Endothelial cell (in vitro differentiated cells): ENCODE measurements around the gene APEH. TPM values are rescaled to one million over a fixed set of nuclear protein-coding genes. Genes with fewer than 3 reads are reported as not detected.
"Not testable (repeated sequence)": the region's sequence is repeated elsewhere in the genome, so short reads cannot be mapped to it uniquely, and the experiment has no call there.

Source experiments
- DNase-seq: peaks from one replicate; pipeline ENCODE4 v3.0.0; 2021; ENCODE audit warnings: low spot score
- H3K27ac Mint-ChIP-seq: one replicate; pipeline ENCODE4 v1.8.0; 2021; ENCODE audit warnings: mixed read lengths, inconsistent platforms; ENCODE audit not compliant: unreplicated experiment
- H3K27me3 Mint-ChIP-seq: one replicate; pipeline ENCODE4 v1.8.0; 2021; ENCODE audit warnings: mild to moderate bottlenecking, moderate library complexity, mixed read lengths, inconsistent platforms; ENCODE audit not compliant: unreplicated experiment
- H3K36me3 Mint-ChIP-seq: one replicate; pipeline ENCODE4 v1.8.0; 2021; ENCODE audit warnings: mild to moderate bottlenecking, low read depth, mixed read lengths, inconsistent platforms; ENCODE audit not compliant: unreplicated experiment
- H3K4me1 Mint-ChIP-seq: one replicate; pipeline ENCODE4 v1.8.0; 2021; ENCODE audit warnings: mild to moderate bottlenecking, mixed read lengths, inconsistent platforms; ENCODE audit not compliant: unreplicated experiment
- H3K4me3 Mint-ChIP-seq: one replicate; pipeline ENCODE4 v1.8.0; 2021; ENCODE audit warnings: mild to moderate bottlenecking, mixed read lengths, inconsistent platforms; ENCODE audit not compliant: unreplicated experiment
- H3K9me3 Mint-ChIP-seq: one replicate; pipeline ENCODE4 v1.8.0; 2021; ENCODE audit warnings: mixed read lengths, inconsistent platforms; ENCODE audit not compliant: unreplicated experiment
- CTCF ChIP-seq: fragments of 200-600 bp; sonication (generic); IDR thresholded peaks from one replicate; pipeline ENCODE4 v1.5.0; 2021; ENCODE audit warnings: antibody characterized with exemption; ENCODE audit not compliant: unreplicated experiment
- total RNA-seq: library from RNA; stranded (reverse); fragmentation: NEBNext Ultra II Directional; extraction: Animal tissue kit (Norgen Biotek cat#: 25700); gene quantifications from one replicate; pipeline ENCODE4 v1.2.1, GENCODE V29; 2021; ENCODE audit not compliant: unreplicated experiment

The APEH gene
- total RNA-seq, 1 donor from 2014 or later = 71.1 TPM

- H3K4me1 Mint-ChIP-seq = peaks cover 16% of the 10 kb centered on the region
- no peak for TF ChIP-seq CTCF
- no peaks in the 10 kb centered on the region for H3K9me3 Mint-ChIP-seq
- no peak overlapping the region for H3K4me3 Mint-ChIP-seq
- no peak for DNase-seq
- H3K27me3 Mint-ChIP-seq = peaks cover 10% of the 10 kb centered on the region
- no peak overlapping the region for H3K27ac Mint-ChIP-seq
- peaks cover 16% of the 10 kb centered on the region for H3K36me3 Mint-ChIP-seq
Observed at GRCh38 chr3:49675912-49676311, 1.8 kb downstream of the APEH start.

DNA sequence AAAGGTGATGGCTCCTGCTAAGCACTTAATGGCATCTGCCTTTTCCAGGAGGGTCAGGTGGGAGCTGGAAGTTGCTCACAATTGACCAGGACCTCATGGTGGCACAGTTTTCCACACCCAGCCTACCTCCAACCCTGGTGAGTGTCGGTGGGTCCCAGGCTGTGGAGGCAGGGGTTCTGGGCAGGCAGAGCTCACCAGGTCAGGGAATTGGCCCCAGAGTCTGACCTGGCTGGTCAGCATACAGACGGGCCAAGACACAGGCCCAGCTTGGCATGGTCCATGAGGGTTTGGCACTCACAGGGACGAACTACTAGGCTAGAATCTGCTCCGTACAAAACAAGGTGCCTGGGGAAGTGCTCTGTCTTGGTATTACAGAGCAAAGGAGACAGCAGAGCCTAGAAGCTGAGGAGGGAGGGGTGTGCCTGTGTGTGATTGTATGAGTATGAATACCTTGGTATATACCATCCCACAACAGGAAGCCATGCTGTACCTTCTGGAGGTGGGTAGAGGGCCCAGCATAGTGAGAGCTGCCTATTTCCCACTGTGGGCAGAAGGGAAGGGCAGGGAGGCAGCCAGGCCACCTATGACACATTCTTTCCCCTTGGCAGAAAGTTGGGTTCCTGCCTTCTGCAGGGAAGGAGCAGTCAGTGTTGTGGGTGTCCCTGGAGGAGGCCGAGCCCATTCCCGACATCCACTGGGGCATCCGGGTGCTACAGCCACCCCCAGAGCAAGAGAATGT, 6.5 kb downstream of the APEH start:
- no peak for TF ChIP-seq CTCF
- H3K36me3 Mint-ChIP-seq = peaks cover 16% of the 10 kb centered on the region

GRCh38 chr3:49681232-49681522, 7.0 kb downstream of the APEH start:
- TF ChIP-seq CTCF = no peak
- peaks cover 11% of the 10 kb centered on the region for H3K36me3 Mint-ChIP-seq

More for the DNA sequence above, 6.5 kb downstream of the APEH start:
- Mint-ChIP-seq H3K9me3 (no peaks in the 10 kb centered on the region), H3K4me3 (no peak overlapping the region), H3K27me3 (peaks cover 11% of the 10 kb centered on the region), H3K27ac (no peak overlapping the region), H3K4me1 (no peaks in the 10 kb centered on the region)
- DNase-seq = no peak

DNA sequence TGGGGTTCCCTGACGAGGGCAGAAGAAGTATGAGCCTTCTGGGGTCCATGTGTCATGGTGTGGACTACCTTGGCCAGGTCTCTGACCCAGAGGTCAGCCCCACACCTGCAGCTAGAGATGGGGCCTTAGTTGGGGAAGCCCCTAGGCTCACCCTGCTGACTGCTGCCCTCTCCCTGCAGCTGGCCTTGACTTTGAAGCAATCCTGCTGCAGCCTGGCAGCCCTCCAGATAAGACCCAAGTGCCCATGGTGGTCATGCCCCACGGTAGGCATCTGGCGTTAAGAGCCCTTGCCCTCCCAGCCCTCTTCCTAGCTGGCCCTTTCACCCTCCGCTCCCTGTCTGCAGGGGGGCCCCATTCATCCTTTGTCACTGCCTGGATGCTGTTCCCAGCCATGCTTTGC, 7.4 kb downstream of the APEH start:
- no peak overlapping the region for H3K4me3 Mint-ChIP-seq
- no peaks in the 10 kb centered on the region for H3K9me3 Mint-ChIP-seq
- TF ChIP-seq CTCF = no peak
- H3K4me1 Mint-ChIP-seq = no peaks in the 10 kb centered on the region
- H3K36me3 Mint-ChIP-seq = peaks cover 9% of the 10 kb centered on the region
- no peak for DNase-seq
- peaks cover 7% of the 10 kb centered on the region for H3K27me3 Mint-ChIP-seq
- H3K27ac Mint-ChIP-seq = no peak overlapping the region

More at GRCh38 chr3:49681232-49681522, 7.0 kb downstream of the APEH start:
- Mint-ChIP-seq H3K27me3 (peaks cover 9% of the 10 kb centered on the region), H3K4me3 (no peak overlapping the region), H3K9me3 (no peaks in the 10 kb centered on the region), H3K27ac (no peak overlapping the region), H3K4me1 (no peaks in the 10 kb centered on the region)
- DNase-seq = no peak

DNA sequence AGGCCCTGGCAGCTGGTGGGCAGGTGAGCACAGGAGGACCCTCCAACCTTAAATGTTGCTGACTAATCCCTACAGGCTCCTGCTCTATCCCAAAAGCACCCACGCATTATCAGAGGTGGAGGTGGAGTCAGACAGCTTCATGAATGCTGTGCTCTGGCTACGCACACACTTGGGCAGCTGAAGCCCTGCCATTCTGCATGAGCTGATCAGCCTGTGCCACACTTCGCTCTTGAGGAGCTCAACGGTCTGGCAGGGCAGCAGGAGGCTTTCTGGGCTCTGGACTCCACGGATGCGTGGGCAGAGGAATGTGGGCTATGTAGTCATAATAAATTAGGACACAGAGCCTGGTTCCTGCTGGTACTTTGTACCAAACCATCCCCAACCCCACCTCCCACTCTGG, 9.0 kb downstream of the APEH start:
- Mint-ChIP-seq H3K4me3 (no peak overlapping the region), H3K27ac (no peak overlapping the region), H3K27me3 (peaks cover 6% of the 10 kb centered on the region), H3K36me3 (peaks cover 8% of the 10 kb centered on the region), H3K9me3 (no peaks in the 10 kb centered on the region), H3K4me1 (no peaks in the 10 kb centered on the region)
- TF ChIP-seq CTCF = no peak
- DNase-seq = no peak

DNA sequence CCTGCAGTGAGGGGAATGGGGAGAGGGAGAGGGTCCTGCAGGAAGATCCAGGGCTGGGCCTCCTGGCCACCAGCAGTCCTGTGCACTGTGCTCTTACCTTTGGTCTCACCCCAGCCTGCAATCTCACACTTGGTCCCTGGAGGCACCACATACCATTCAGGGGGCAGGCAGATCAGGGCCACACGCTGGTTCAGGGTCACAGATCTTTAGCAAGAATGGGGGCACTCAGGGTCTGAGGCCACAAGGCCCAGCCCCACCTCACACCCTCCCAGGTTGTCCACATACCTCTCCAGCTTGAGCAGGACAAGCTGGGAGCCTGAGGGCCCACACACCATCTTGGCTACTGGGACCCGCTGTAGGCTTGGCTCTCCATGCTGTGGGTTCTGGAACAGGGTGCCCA, 10.3 kb downstream of the APEH start:
- H3K27ac Mint-ChIP-seq, H3K36me3 Mint-ChIP-seq, H3K4me3 Mint-ChIP-seq, DNase-seq, H3K27me3 Mint-ChIP-seq, H3K9me3 Mint-ChIP-seq, H3K4me1 Mint-ChIP-seq: not testable (repeated sequence)

DNA sequence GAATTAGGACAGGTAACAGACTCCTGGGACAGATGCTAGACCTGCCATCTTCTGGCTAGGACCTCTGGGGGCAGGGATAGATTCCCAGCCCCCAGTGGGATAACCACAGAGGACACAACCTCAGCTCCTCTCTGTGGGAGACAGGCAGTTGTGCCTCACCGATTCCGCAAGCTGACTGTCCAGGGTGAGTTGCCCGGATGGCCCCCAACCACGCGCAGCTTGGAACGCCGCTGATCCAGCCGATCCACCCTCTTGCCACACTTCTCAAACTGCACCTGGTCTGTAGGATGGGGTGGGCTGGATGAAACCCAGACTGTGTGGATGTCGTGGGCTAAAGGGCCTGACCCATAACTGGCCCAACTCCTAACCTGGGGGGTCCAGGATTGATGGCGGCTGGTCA, 11.0 kb downstream of the APEH start:
- H3K27me3 Mint-ChIP-seq, H3K9me3 Mint-ChIP-seq: not testable (repeated sequence)
- peak overlapping the region; percentile 56 for H3K4me3 Mint-ChIP-seq

GRCh38 chr3:49685846-49686245, 11.7 kb downstream of the APEH start:
- not testable (repeated sequence) for DNase-seq, H3K27me3 Mint-ChIP-seq, H3K4me3 Mint-ChIP-seq, H3K27ac Mint-ChIP-seq, H3K9me3 Mint-ChIP-seq, H3K36me3 Mint-ChIP-seq
- H3K4me1 Mint-ChIP-seq = peaks cover 12% of the 10 kb centered on the region

More for the DNA sequence above, 11.0 kb downstream of the APEH start:
- H3K27ac Mint-ChIP-seq, H3K36me3 Mint-ChIP-seq, DNase-seq, H3K4me1 Mint-ChIP-seq: not testable (repeated sequence)
